Smooth muscle cell (in vitro differentiated cells): ENCODE data around the gene PCDHGA4. TPM values are rescaled to one million over a fixed set of nuclear protein-coding genes. Genes with fewer than 3 reads are reported as not detected.

ENCODE experiments used
- DNase-seq: peaks from one replicate; lab custom pipeline; 2025; ENCODE audit not compliant: unreplicated experiment; lab: John Stamatoyannopoulos, UW
- H2AFZ ChIP-seq: fragments of 200-600 bp; sonication (generic); 2 replicates; pipeline ENCODE4 v1.6.0; 2016; ENCODE audit warnings: antibody characterized with exemption, low read depth, mild to moderate bottlenecking
- H3F3A ChIP-seq: fragments of 200-600 bp; sonication (generic); 2 replicates; pipeline ENCODE4 v1.6.0; 2017; ENCODE audit warnings: antibody characterized with exemption, low read depth
- H3K27ac ChIP-seq: fragments of 200-600 bp; sonication (generic); 2 replicates; pipeline ENCODE4 v1.5.1; 2016; ENCODE audit warnings: low read depth, mild to moderate bottlenecking
- H3K27me3 ChIP-seq: fragments of 200-600 bp; sonication (generic); 2 replicates; pipeline ENCODE4 v1.6.1; 2016; ENCODE audit warnings: low read depth, mild to moderate bottlenecking
- H3K36me3 ChIP-seq: fragments of 200-600 bp; sonication (generic); 2 replicates; pipeline ENCODE4 v1.5.1; 2016; ENCODE audit warnings: low read depth
- H3K4me1 ChIP-seq: fragments of 200-600 bp; sonication (generic); 2 replicates; pipeline ENCODE4 v1.5.1; 2016; ENCODE audit warnings: low read depth
- H3K4me2 ChIP-seq: fragments of 200-600 bp; sonication (generic); 2 replicates; pipeline ENCODE4 v1.6.0; 2016; ENCODE audit warnings: mild to moderate bottlenecking
- H3K4me3 ChIP-seq: fragments of 200-600 bp; sonication (generic); 2 replicates; pipeline ENCODE4 v1.5.1; 2016; ENCODE audit warnings: mild to moderate bottlenecking
- H3K79me2 ChIP-seq: fragments of 200-600 bp; sonication (generic); 2 replicates; pipeline ENCODE4 v1.6.0; 2016; ENCODE audit warnings: low read depth, mild to moderate bottlenecking
- H3K9ac ChIP-seq: fragments of 200-600 bp; sonication (generic); 2 replicates; pipeline ENCODE4 v1.6.0; 2016; ENCODE audit warnings: low read depth
- H3K9me3 ChIP-seq: fragments of 200-600 bp; sonication (generic); replicated peaks from 2 replicates; pipeline ENCODE4 v1.5.1; 2016; ENCODE audit warnings: low read depth
- H4K20me1 ChIP-seq: fragments of 200-600 bp; sonication (generic); 2 replicates; pipeline ENCODE4 v1.6.0; 2016; ENCODE audit warnings: low read depth
- CTCF ChIP-seq: fragments of 200-600 bp; sonication (generic); IDR thresholded peaks from 2 replicates; pipeline ENCODE4 v1.5.1; 2017; ENCODE audit warnings: borderline replicate concordance, mild to moderate bottlenecking, antibody characterized with exemption; ENCODE audit not compliant: insufficient read depth, poor library complexity, severe bottlenecking
- WGBS: methylation state at CpG from one replicate; pipeline ENCODE4 v1.1.7; 2016; ENCODE audit warnings: low lambda C conversion rate; 5-methylcytosine and 5-hydroxymethylcytosine counted together
- polyA plus RNA-seq: library from polyadenylated mRNA; unstranded; fragments of >200 nt; fragmentation: Nextera tagmentation; extraction: Ambion mirVana; gene quantifications from 2 replicates; pipeline ENCODE4 v1.2.1, GENCODE V29; 2016
- total RNA-seq: library from RNA; depleted of rRNA; stranded (reverse); fragments of >200 nt; gene quantifications from 2 replicates; pipeline ENCODE4 v1.2.3, GENCODE V29; 2014

The PCDHGA4 gene
- total and polyA plus RNA-seq, 2 experiments from 2014 or later = 0.58 TPM; not detected in 1

GRCh38 chr5:141403387-141403786 is 48.6 kb downstream of the PCDHGA4 start:
- DNase-seq = no peak
- no peaks in the 10 kb centered on the region for H3K79me2 ChIP-seq
- TF ChIP-seq CTCF = no peak
- no peak overlapping the region for H3K4me2 ChIP-seq
- no peaks in the 10 kb centered on the region for H4K20me1 ChIP-seq
- no peak overlapping the region for H3K27ac ChIP-seq
- no peak overlapping the region for H3K9ac ChIP-seq
- H3K4me3 ChIP-seq = no peak overlapping the region
- H3K36me3 ChIP-seq = no peaks in the 10 kb centered on the region
- H3K9me3 ChIP-seq = peaks cover 20% of the 10 kb centered on the region
- H3K27me3 ChIP-seq = no peaks in the 10 kb centered on the region
- H3K4me1 ChIP-seq = no peaks in the 10 kb centered on the region
- no peaks in the 10 kb centered on the region for H3F3A ChIP-seq
- no peak overlapping the region for H2AFZ ChIP-seq
- WGBS = 96% methylated on average over 22 of the region's 22 CpGs

Other genes starting within 250 kb of the PCDHGA4 start
Only the 30 nearest of the 36 such genes appear.
- 4.1 and 6.5 TPM in 2 replicates for gene PCDHB9, start 167.9 kb upstream of the PCDHGA4 start, total RNA-seq
- 2.2 and 2.4 TPM in 2 replicates for gene PCDHB9, start 167.9 kb upstream of the PCDHGA4 start, polyA plus RNA-seq
- 6.4 and 7.4 TPM in 2 replicates for gene PCDHB10, start 162.7 kb upstream of the PCDHGA4 start, total RNA-seq
- 3.3 and 3.4 TPM in 2 replicates for gene PCDHB10, start 162.7 kb upstream of the PCDHGA4 start, polyA plus RNA-seq
- gene PCDHB11, start 155.4 kb upstream of the PCDHGA4 start, total RNA-seq = 1.8 and 2.1 TPM in 2 replicates
- 0.61 and 1.7 TPM in 2 replicates for gene PCDHB11, start 155.4 kb upstream of the PCDHGA4 start, polyA plus RNA-seq
- gene PCDHB12, start 146.3 kb upstream of the PCDHGA4 start, total RNA-seq = 2.9 and 3.6 TPM in 2 replicates
- gene PCDHB12, start 146.3 kb upstream of the PCDHGA4 start, polyA plus RNA-seq = 0.57 and 1.0 TPM in 2 replicates
- gene PCDHB13, start 141.1 kb upstream of the PCDHGA4 start, total RNA-seq = 4.4 and 8.3 TPM in 2 replicates
- gene PCDHB13, start 141.1 kb upstream of the PCDHGA4 start, polyA plus RNA-seq = 1.8 and 2.6 TPM in 2 replicates
- 7.8 and 9.1 TPM in 2 replicates for gene PCDHB14, start 131.7 kb upstream of the PCDHGA4 start, total RNA-seq
- 2.6 and 4.6 TPM in 2 replicates for gene PCDHB14, start 131.7 kb upstream of the PCDHGA4 start, polyA plus RNA-seq
- gene PCDHB15, start 109.6 kb upstream of the PCDHGA4 start, total RNA-seq = 3.9 and 4.2 TPM in 2 replicates
- gene PCDHB15, start 109.6 kb upstream of the PCDHGA4 start, polyA plus RNA-seq = 1.8 and 2.1 TPM in 2 replicates
- not detected in 2 replicates for gene SLC25A2, start 51.0 kb upstream of the PCDHGA4 start, total RNA-seq
- 0.15 TPM in 1 of 2 replicates, not detected in the other for gene SLC25A2, start 51.0 kb upstream of the PCDHGA4 start, polyA plus RNA-seq
- 83.0 and 94.5 TPM in 2 replicates for gene TAF7, start 34.2 kb upstream of the PCDHGA4 start, total RNA-seq
- 85.9 and 105 TPM in 2 replicates for gene TAF7, start 34.2 kb upstream of the PCDHGA4 start, polyA plus RNA-seq
- 0.58 and 0.63 TPM in 2 replicates for gene PCDHGA1, start 24.5 kb upstream of the PCDHGA4 start, total RNA-seq
- 0.05 TPM in 1 of 2 replicates, not detected in the other for gene PCDHGA1, start 24.5 kb upstream of the PCDHGA4 start, polyA plus RNA-seq
- 0.04 TPM in 1 of 2 replicates, not detected in the other for gene PCDHGA2, start 16.3 kb upstream of the PCDHGA4 start, total RNA-seq
- not detected in 2 replicates for gene PCDHGA2, start 16.3 kb upstream of the PCDHGA4 start, polyA plus RNA-seq
- not detected in 2 replicates for gene PCDHGA3, start 11.2 kb upstream of the PCDHGA4 start, total RNA-seq
- gene PCDHGA3, start 11.2 kb upstream of the PCDHGA4 start, polyA plus RNA-seq = not detected in 2 replicates
- gene PCDHGB1, start 4.9 kb upstream of the PCDHGA4 start, total RNA-seq = 0.27 and 0.81 TPM in 2 replicates
- 0.40 TPM in 1 of 2 replicates, not detected in the other for gene PCDHGB1, start 4.9 kb upstream of the PCDHGA4 start, polyA plus RNA-seq
- 0.18 and 1.1 TPM in 2 replicates for gene PCDHGB2, start 5.0 kb downstream of the PCDHGA4 start, total RNA-seq
- gene PCDHGB2, start 5.0 kb downstream of the PCDHGA4 start, polyA plus RNA-seq = not detected in 2 replicates
- gene PCDHGA5, start 9.1 kb downstream of the PCDHGA4 start, total RNA-seq = 0.09 and 0.22 TPM in 2 replicates
- gene PCDHGA5, start 9.1 kb downstream of the PCDHGA4 start, polyA plus RNA-seq = 0.13 TPM in 1 of 2 replicates, not detected in the other
- gene PCDHGB3, start 15.2 kb downstream of the PCDHGA4 start, total RNA-seq = 0.40 TPM in 1 of 2 replicates, not detected in the other
- not detected in 2 replicates for gene PCDHGB3, start 15.2 kb downstream of the PCDHGA4 start, polyA plus RNA-seq
- 0.09 and 0.27 TPM in 2 replicates for gene PCDHGA6, start 18.9 kb downstream of the PCDHGA4 start, total RNA-seq
- not detected in 2 replicates for gene PCDHGA6, start 18.9 kb downstream of the PCDHGA4 start, polyA plus RNA-seq
- gene PCDHGA7, start 27.7 kb downstream of the PCDHGA4 start, total RNA-seq = 0.09 and 0.27 TPM in 2 replicates
- not detected in 2 replicates for gene PCDHGA7, start 27.7 kb downstream of the PCDHGA4 start, polyA plus RNA-seq
- gene PCDHGB4, start 32.7 kb downstream of the PCDHGA4 start, total RNA-seq = 37.1 and 43.1 TPM in 2 replicates
- 20.0 and 27.5 TPM in 2 replicates for gene PCDHGB4, start 32.7 kb downstream of the PCDHGA4 start, polyA plus RNA-seq
- 3.2 and 3.3 TPM in 2 replicates for gene PCDHGA8, start 37.6 kb downstream of the PCDHGA4 start, total RNA-seq
- 0.25 and 0.89 TPM in 2 replicates for gene PCDHGA8, start 37.6 kb downstream of the PCDHGA4 start, polyA plus RNA-seq
- 3.2 and 3.3 TPM in 2 replicates for gene PCDHGB5, start 42.9 kb downstream of the PCDHGA4 start, total RNA-seq
- gene PCDHGB5, start 42.9 kb downstream of the PCDHGA4 start, polyA plus RNA-seq = 0.90 and 4.2 TPM in 2 replicates
- gene PCDHGA9, start 47.8 kb downstream of the PCDHGA4 start, total RNA-seq = 2.9 and 4.0 TPM in 2 replicates
- gene PCDHGA9, start 47.8 kb downstream of the PCDHGA4 start, polyA plus RNA-seq = 0.08 and 0.23 TPM in 2 replicates
- gene PCDHGB6, start 53.0 kb downstream of the PCDHGA4 start, total RNA-seq = 12.4 and 17.1 TPM in 2 replicates
- 9.7 and 12.3 TPM in 2 replicates for gene PCDHGB6, start 53.0 kb downstream of the PCDHGA4 start, polyA plus RNA-seq
- gene PCDHGA10, start 58.0 kb downstream of the PCDHGA4 start, total RNA-seq = 24.6 and 24.7 TPM in 2 replicates
- 10.9 and 11.1 TPM in 2 replicates for gene PCDHGA10, start 58.0 kb downstream of the PCDHGA4 start, polyA plus RNA-seq
- gene PCDHGB7, start 62.7 kb downstream of the PCDHGA4 start, total RNA-seq = 25.3 and 37.5 TPM in 2 replicates
- 21.3 and 24.6 TPM in 2 replicates for gene PCDHGB7, start 62.7 kb downstream of the PCDHGA4 start, polyA plus RNA-seq
- gene PCDHGA11, start 66.0 kb downstream of the PCDHGA4 start, total RNA-seq = 8.7 and 13.2 TPM in 2 replicates
- 7.9 and 8.0 TPM in 2 replicates for gene PCDHGA11, start 66.0 kb downstream of the PCDHGA4 start, polyA plus RNA-seq
- 1.7 and 4.5 TPM in 2 replicates for gene PCDHGA12, start 75.5 kb downstream of the PCDHGA4 start, total RNA-seq
- gene PCDHGA12, start 75.5 kb downstream of the PCDHGA4 start, polyA plus RNA-seq = 0.42 and 0.86 TPM in 2 replicates
- 38.2 and 50.3 TPM in 2 replicates for gene PCDHGC3, start 120.9 kb downstream of the PCDHGA4 start, total RNA-seq
- 98.4 and 111 TPM in 2 replicates for gene PCDHGC3, start 120.9 kb downstream of the PCDHGA4 start, polyA plus RNA-seq
- 1.2 and 3.8 TPM in 2 replicates for gene PCDHGC4, start 130.0 kb downstream of the PCDHGA4 start, total RNA-seq
- 0.12 and 0.16 TPM in 2 replicates for gene PCDHGC4, start 130.0 kb downstream of the PCDHGA4 start, polyA plus RNA-seq
- 1.8 and 3.4 TPM in 2 replicates for gene PCDHGC5, start 134.1 kb downstream of the PCDHGA4 start, total RNA-seq
- 1.5 and 3.3 TPM in 2 replicates for gene PCDHGC5, start 134.1 kb downstream of the PCDHGA4 start, polyA plus RNA-seq